Measurements from ENCODE around the gene RTKN. TPM values are rescaled to one million over a fixed set of nuclear protein-coding genes. Genes with fewer than 3 reads are reported as not detected.
"Not testable (repeated sequence)": the region's sequence is repeated elsewhere in the genome, so short reads cannot be mapped to it uniquely, and the experiment has no call there.

Gene RTKN
- polyA plus RNA-seq, 1 donor from 2014 or later = 4.9 TPM

GRCh38 chr2:74488643-74489481 lies 47.1 kb upstream of the RTKN start:
- no peaks in the 10 kb centered on the region for H3K79me2 ChIP-seq (replicated peaks; ENCODE audit: insufficient read depth, low read length)
- no peak overlapping the region for H3K27ac ChIP-seq (ENCODE audit: low read length)
- H3K36me3 ChIP-seq (ENCODE audit: insufficient read depth, low read length) = no peaks in the 10 kb centered on the region
- H3F3A ChIP-seq (ENCODE audit: insufficient read depth, low read length, poor library complexity, severe bottlenecking) = no peaks in the 10 kb centered on the region
- H4K20me1 ChIP-seq (ENCODE audit: insufficient read depth) = no peaks in the 10 kb centered on the region
- TF ChIP-seq, protein P1, sequence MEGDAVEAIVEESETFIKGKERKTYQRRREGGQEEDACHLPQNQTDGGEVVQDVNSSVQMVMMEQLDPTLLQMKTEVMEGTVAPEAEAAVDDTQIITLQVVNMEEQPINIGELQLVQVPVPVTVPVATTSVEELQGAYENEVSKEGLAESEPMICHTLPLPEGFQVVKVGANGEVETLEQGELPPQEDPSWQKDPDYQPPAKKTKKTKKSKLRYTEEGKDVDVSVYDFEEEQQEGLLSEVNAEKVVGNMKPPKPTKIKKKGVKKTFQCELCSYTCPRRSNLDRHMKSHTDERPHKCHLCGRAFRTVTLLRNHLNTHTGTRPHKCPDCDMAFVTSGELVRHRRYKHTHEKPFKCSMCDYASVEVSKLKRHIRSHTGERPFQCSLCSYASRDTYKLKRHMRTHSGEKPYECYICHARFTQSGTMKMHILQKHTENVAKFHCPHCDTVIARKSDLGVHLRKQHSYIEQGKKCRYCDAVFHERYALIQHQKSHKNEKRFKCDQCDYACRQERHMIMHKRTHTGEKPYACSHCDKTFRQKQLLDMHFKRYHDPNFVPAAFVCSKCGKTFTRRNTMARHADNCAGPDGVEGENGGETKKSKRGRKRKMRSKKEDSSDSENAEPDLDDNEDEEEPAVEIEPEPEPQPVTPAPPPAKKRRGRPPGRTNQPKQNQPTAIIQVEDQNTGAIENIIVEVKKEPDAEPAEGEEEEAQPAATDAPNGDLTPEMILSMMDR (IDR thresholded peaks at IDR 0.05; ENCODE audit: poor library complexity, severe bottlenecking) = no peak
- H3K9me3 ChIP-seq (ENCODE audit: low read length) = no peaks in the 10 kb centered on the region
- no peak overlapping the region for H3K4me3 ChIP-seq (ENCODE audit: low read length)
- H3K4me2 ChIP-seq (ENCODE audit: low read length) = no peak overlapping the region
- no peak overlapping the region for H2AFZ ChIP-seq (ENCODE audit: low read depth, low read length)
- no peaks in the 10 kb centered on the region for H3K27me3 ChIP-seq (ENCODE audit: insufficient read depth, low read depth, low read length)
- no peak overlapping the region for H3K9ac ChIP-seq (ENCODE audit: low read length)
- no peaks in the 10 kb centered on the region for H3K9me2 ChIP-seq (ENCODE audit: insufficient read depth, low read length)

GRCh38 chr2:74486141-74486540 lies 44.4 kb upstream of the RTKN start:
- Histone ChIP-seq H2AFZ (ENCODE audit: low read depth, low read length) (no peak overlapping the region), H3K36me3 (ENCODE audit: insufficient read depth, low read length) (no peaks in the 10 kb centered on the region), H3K9me2 (ENCODE audit: insufficient read depth, low read length) (no peaks in the 10 kb centered on the region), H3K4me2 (ENCODE audit: low read length) (no peak overlapping the region), H3K9me3 (ENCODE audit: low read length) (no peaks in the 10 kb centered on the region), H3K4me3 (ENCODE audit: low read length) (no peak overlapping the region), H3K9ac (ENCODE audit: low read length) (no peak overlapping the region), H3K79me2 (replicated peaks; ENCODE audit: insufficient read depth, low read length) (peaks cover 8% of the 10 kb centered on the region), H3K27ac (ENCODE audit: low read length) (no peak overlapping the region), H4K20me1 (ENCODE audit: insufficient read depth) (no peaks in the 10 kb centered on the region), H3F3A (ENCODE audit: insufficient read depth, low read length, poor library complexity, severe bottlenecking) (no peaks in the 10 kb centered on the region), H3K27me3 (ENCODE audit: insufficient read depth, low read depth, low read length) (no peaks in the 10 kb centered on the region)
- no peak for TF ChIP-seq MXI1 (conservative IDR thresholded peaks at IDR 0.05; ENCODE audit: poor library complexity, severe bottlenecking)
- no peak for TF ChIP-seq EP300 (conservative IDR thresholded peaks at IDR 0.05; ENCODE audit: poor library complexity, severe bottlenecking)
- no peak for TF ChIP-seq POLR2AphosphoS5 (IDR thresholded peaks at IDR 0.05)
- no peak for TF ChIP-seq SMC3 (conservative IDR thresholded peaks at IDR 0.05; ENCODE audit: poor library complexity)
- TF ChIP-seq, protein P1 (IDR thresholded peaks at IDR 0.05; ENCODE audit: poor library complexity, severe bottlenecking) = no peak
- TF ChIP-seq, protein P2, sequence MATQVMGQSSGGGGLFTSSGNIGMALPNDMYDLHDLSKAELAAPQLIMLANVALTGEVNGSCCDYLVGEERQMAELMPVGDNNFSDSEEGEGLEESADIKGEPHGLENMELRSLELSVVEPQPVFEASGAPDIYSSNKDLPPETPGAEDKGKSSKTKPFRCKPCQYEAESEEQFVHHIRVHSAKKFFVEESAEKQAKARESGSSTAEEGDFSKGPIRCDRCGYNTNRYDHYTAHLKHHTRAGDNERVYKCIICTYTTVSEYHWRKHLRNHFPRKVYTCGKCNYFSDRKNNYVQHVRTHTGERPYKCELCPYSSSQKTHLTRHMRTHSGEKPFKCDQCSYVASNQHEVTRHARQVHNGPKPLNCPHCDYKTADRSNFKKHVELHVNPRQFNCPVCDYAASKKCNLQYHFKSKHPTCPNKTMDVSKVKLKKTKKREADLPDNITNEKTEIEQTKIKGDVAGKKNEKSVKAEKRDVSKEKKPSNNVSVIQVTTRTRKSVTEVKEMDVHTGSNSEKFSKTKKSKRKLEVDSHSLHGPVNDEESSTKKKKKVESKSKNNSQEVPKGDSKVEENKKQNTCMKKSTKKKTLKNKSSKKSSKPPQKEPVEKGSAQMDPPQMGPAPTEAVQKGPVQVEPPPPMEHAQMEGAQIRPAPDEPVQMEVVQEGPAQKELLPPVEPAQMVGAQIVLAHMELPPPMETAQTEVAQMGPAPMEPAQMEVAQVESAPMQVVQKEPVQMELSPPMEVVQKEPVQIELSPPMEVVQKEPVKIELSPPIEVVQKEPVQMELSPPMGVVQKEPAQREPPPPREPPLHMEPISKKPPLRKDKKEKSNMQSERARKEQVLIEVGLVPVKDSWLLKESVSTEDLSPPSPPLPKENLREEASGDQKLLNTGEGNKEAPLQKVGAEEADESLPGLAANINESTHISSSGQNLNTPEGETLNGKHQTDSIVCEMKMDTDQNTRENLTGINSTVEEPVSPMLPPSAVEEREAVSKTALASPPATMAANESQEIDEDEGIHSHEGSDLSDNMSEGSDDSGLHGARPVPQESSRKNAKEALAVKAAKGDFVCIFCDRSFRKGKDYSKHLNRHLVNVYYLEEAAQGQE (IDR thresholded peaks at IDR 0.05; ENCODE audit: borderline replicate concordance) = no peak
- TF ChIP-seq TAF1 (IDR thresholded peaks at IDR 0.05; ENCODE audit: low read depth) = no peak
- TF ChIP-seq EZH2 (IDR thresholded peaks at IDR 0.05; ENCODE audit: borderline replicate concordance, insufficient read depth, low read length, poor library complexity, severe bottlenecking) = no peak
- no peak for TF ChIP-seq RAD21 (conservative IDR thresholded peaks at IDR 0.05)

DNA sequence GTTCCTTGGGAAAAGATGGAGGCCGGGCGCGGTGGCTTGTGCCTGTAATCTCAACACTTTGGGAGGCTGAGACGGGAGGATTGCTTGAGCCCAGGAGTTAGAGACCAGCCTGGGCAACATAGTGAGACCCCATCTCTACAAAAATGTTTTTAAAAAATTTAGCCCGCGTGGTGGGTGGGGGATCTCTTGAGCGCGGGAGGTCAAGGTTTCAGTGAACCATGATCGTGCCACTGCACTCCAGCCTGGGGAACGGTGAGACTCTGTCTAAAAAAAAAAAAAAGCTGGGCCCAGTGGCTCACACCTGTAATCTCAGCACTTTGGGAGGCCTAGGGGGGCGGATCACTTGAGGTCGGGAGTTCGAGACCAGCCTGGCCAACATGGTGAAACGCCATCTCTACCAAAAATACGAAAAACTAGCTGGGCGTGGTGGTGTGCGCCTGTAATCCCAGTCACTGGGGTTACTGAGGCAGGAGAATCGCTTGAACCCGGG lies 42.0 kb upstream of the RTKN start:
- not testable (repeated sequence) for H4K20me1 ChIP-seq (ENCODE audit: insufficient read depth); H3F3A ChIP-seq (ENCODE audit: insufficient read depth, low read length, poor library complexity, severe bottlenecking); H3K27ac ChIP-seq (ENCODE audit: low read length); H3K27me3 ChIP-seq (ENCODE audit: insufficient read depth, low read depth, low read length); H3K9me3 ChIP-seq (ENCODE audit: low read length); H3K9me2 ChIP-seq (ENCODE audit: insufficient read depth, low read length); H3K36me3 ChIP-seq (ENCODE audit: insufficient read depth, low read length); H2AFZ ChIP-seq (ENCODE audit: low read depth, low read length)
- Histone ChIP-seq H3K4me3 (ENCODE audit: low read length) (peak overlapping the region; percentile 100), H3K79me2 (replicated peaks; ENCODE audit: insufficient read depth, low read length) (peaks cover 26% of the 10 kb centered on the region), H3K4me2 (ENCODE audit: low read length) (peak overlapping the region; percentile 97), H3K9ac (ENCODE audit: low read length) (peak overlapping the region; percentile 94)
